GM12872 (cell line): Measurements from ENCODE around the gene ARSG.

Experiments
- TF ChIP-seq, protein P1 (sequence below): IDR thresholded peaks from 3 replicates; pipeline ENCODE4 v1.5.1; 2011; ENCODE audit warnings: low read depth, mild to moderate bottlenecking, low read length, moderate library complexity; ENCODE audit not compliant: insufficient read depth

The ARSG gene

DNA sequence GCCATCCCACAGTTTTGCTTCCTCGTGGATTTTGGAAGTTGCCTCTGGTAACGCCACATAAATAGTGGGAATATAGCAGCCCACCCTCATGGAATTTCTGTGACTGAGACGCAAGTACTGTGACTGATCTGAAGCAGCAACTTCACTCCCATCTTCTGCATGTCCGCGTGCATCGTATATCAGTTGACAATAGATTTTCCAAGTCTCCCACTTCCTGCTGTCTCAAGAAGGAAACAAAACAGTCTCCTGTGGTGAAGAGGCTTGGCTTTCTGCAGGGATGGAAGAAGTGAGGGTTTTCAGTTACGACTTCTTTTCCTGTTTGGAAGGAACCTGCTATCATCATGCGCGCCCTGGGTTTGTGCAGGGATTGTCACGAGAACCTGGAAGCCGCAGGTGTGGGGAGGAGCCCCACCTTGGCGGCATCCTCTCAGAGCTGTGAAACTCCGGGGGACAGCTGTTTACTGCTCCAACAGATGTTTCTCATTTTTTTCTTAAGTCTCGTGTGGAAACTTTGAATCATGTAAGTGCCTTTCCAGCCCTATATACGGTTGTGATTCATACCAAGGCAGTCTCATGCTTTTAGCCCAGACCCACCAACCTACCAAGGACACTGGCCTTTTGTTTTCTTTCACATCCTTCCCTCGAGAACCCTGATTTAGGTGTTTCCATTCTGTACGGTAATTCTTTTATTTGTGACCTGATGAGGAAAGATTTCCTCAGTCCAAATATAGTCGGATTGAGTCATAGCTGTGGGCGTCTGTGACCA lies 108.5 kb downstream of the ARSG start:
- TF ChIP-seq, protein P1, sequence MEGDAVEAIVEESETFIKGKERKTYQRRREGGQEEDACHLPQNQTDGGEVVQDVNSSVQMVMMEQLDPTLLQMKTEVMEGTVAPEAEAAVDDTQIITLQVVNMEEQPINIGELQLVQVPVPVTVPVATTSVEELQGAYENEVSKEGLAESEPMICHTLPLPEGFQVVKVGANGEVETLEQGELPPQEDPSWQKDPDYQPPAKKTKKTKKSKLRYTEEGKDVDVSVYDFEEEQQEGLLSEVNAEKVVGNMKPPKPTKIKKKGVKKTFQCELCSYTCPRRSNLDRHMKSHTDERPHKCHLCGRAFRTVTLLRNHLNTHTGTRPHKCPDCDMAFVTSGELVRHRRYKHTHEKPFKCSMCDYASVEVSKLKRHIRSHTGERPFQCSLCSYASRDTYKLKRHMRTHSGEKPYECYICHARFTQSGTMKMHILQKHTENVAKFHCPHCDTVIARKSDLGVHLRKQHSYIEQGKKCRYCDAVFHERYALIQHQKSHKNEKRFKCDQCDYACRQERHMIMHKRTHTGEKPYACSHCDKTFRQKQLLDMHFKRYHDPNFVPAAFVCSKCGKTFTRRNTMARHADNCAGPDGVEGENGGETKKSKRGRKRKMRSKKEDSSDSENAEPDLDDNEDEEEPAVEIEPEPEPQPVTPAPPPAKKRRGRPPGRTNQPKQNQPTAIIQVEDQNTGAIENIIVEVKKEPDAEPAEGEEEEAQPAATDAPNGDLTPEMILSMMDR: no peak

DNA sequence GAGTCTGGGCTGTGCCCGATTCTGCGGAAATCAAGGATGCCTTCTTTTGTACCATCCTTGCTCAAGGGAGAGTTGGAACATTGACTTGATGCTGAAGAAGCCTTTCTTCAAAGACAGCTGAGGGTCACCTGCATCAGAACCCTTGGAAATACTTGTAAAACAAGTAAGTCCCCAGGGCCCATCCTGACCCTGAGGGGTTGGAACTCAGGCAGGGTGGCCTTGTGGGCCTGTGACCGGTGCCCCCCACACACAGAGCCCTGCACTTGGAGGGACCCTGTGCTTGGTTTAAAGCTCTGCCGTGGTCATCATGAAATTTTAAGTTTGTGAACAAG lies 109.1 kb downstream of the ARSG start:
- TF ChIP-seq, protein P1: no peak

DNA sequence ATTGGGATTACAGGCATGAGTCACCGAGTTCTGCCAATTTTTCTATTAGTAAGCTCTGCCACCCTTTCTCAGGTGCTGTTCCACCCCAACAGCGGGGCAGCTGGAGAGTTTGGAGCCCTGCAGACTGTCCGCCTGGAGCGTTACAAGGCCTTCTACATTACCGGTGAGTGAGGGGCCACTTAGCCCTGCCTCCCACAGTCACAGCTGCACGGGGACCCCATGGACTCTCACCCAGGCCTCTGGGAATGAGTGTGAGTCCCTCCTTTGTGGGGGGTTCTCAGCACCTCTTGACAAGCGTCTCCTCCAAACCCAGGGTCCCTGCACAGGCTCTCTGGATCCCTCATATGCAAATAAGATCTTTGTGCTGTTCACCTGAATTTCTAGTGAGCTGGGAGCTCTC lies 110.0 kb downstream of the ARSG start:
- TF ChIP-seq, protein P1: no peak

DNA sequence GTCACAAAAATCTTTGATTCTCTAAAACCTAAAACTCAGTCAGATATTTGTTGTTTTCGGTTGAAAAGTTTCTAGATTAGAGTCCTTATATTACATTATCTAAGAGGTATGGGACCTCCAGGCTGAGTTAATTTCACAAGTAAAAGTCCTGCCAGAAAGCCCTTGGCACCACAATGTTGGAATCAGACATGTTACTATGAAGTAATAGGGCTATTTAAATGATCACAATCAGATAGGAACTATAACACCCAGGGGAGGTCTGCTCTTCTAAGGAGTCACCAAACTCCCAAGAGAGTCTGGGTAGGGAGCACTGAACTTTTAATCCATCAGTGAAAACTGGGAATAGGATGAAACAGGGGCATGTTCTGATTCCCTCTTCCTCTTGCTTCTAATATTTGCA lies 111.8 kb downstream of the ARSG start:
- TF ChIP-seq, protein P1: no peak

DNA sequence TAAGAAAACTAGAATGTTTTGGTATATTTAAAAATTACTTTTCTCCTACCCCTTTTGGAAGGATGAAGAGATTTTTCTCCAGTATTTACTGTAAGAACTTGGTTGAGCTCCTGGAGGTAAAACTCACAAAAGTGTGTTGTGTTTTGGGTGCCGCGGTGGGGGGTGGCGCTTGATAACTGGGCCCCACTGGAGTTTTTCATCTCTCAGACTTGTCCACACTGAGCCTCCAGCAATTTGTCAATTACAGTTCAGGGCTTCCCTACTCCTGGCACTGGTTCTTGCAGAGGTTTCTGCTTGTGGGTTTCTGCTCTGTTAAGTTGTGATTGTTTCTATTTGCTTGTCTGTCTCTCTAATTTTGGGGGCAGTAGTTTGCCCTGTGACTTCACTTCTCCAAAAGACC lies 126.0 kb downstream of the ARSG start:
- TF ChIP-seq, protein P1: no peak

DNA sequence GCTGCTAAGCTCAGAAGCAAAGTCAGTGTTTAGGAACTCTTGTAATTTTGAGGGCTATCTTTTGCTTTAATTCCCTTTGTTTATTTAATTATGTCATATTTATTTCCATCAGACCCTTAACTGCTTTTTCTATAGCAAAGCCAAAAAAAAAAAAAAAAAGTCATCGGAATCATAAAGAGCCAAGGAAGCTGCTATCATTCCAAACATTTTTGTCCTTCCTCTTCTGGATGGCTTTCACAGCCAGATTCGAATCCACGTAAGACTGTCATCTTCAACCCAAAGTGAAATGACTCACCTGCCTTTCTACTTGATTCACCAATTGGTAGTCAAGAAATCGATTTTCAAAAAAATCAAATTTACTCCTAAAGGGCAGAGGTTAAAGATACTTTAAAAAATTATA lies 127.6 kb downstream of the ARSG start:
- TF ChIP-seq, protein P1: no peak

DNA sequence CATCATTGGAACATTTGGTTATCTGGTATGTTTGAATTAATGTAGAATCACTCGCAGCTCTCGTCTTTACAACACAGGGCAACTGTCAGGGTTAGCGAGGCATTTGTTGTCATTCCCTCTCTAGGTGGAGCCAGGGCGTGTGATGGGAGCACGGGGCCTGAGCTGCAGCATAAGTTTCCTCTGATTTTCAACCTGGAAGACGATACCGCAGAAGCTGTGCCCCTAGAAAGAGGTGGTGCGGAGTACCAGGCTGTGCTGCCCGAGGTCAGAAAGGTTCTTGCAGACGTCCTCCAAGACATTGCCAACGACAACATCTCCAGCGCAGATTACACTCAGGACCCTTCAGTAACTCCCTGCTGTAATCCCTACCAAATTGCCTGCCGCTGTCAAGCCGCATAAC lies 128.8 kb downstream of the ARSG start:
- TF ChIP-seq, protein P1: no peak

DNA sequence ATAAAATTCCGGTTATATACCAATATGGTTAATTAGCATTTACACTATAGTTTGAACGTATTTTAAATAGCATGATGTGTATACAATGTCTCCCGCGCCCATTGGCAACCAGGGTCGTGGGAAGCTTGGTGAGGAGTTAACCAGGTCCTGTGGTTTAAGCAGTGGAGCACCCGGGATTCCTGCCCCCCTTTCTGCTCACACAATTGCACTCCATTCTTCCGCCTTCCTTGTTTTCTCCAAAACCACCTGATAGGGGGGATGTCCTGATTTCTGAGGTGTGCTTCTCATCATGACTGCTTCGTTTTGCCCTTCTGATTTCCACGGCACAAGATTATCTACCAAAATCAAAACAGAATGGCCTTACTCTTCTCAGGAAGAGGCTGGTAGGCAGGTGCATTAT lies 130.2 kb downstream of the ARSG start:
- TF ChIP-seq, protein P1: no peak
